Measurements from ENCODE around the gene NFIL3.

GRCh38 chr9:91427873-91428272, 4.2 kb upstream of the NFIL3 start:
- TF ChIP-seq CTCF (IDR thresholded peaks at IDR 0.05): no peak
- TF ChIP-seq POLR2A (IDR thresholded peaks at IDR 0.05): no peak

Measured in heart left ventricle (tissue), 13 donors.